Mucosa of descending colon (tissue), 3 donors: ENCODE data around the gene OGDHL. TPM values are rescaled to one million over a fixed set of nuclear protein-coding genes. Genes with fewer than 3 reads are reported as not detected.
"Not testable (repeated sequence)": the region's sequence is repeated elsewhere in the genome, so short reads cannot be mapped to it uniquely, and the experiment has no call there.

Source experiments
- ATAC-seq: fragments of 200-7000 bp; cut with Tn5 transposase; one replicate; pipeline ENCODE4 v1.9.1; 2020; ENCODE audit warnings: mild to moderate bottlenecking, moderate library complexity
- DNase-seq, 3 donors: peaks; one replicate each; pipeline ENCODE4 v3.0.0-alpha.2; 2020
- H3K36me3 ChIP-seq: fragments of 200-600 bp; one replicate; pipeline ENCODE4 v1.8.0; 2021; ENCODE audit warnings: low read depth, mild to moderate bottlenecking
- H3K4me1 ChIP-seq: fragments of 200-600 bp; one replicate; pipeline ENCODE4 v1.8.0; 2021; ENCODE audit warnings: low read depth, mild to moderate bottlenecking
- H3K4me3 ChIP-seq: fragments of 200-600 bp; one replicate; pipeline ENCODE4 v1.8.0; 2021; ENCODE audit warnings: mild to moderate bottlenecking
- H3K9me3 ChIP-seq: fragments of 200-600 bp; one replicate; pipeline ENCODE4 v1.8.0; 2021; ENCODE audit warnings: mild to moderate bottlenecking
- intact Hi-C, 2 donors: fragments of 100-400 bp; cut with DNase I in 1 of 2; cut with micrococcal nuclease in 1 of 2; formaldehyde crosslinking; loops; one replicate each; pipeline versions ENCODE4 v1.11.0 to v1.11.1; 2022; cut with DNase I, micrococcal nuclease
- total RNA-seq, 3 donors: library from RNA; stranded (reverse); fragmentation: NEBNext Ultra II Directional in 2 of 3; extraction: Animal tissue kit (Norgen Biotek cat#: 25700) in 2 of 3; gene quantifications; one replicate each; pipeline versions ENCODE4 v1.2.1 to v1.2.4, GENCODE V29; 2021 to 2023
- TF ChIP-seq, protein P1 (sequence below): fragments of 200-600 bp; IDR thresholded peaks from one replicate; pipeline ENCODE4 v1.8.0; 2022; ENCODE audit warnings: antibody characterized with exemption, mild to moderate bottlenecking
- donor health status: DM: no; HTN: no; CAD: no; lungs with moderate emphysema.
- donor health status: DM: no; HTN: no; CAD: no.
- donor health status: DM: no; HTN: yes; CAD: no.

Gene OGDHL
- total RNA-seq, 3 donors from 2014 or later = 1.9 to 2.6 (median 2.5) TPM

DNA sequence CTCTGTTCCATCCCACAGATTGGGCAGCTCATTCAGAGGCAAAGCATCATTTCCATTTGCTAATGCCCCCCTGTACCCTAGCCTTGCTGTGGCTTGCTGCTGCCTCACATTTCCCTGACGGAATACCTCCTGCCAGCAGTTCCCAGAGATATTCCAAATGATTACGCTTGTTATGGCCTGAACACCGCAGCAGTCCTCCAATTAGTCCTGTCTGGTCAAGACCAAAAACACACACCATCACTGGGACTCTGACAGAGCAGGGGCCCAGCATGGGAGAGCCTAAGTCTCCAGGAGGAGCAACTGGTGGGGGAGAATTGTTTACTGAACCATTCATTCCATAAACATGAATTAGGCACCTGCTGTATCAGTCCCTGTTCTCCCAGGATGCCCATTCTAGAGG lies 6.1 kb downstream of the OGDHL start:
- intact Hi-C loops = no loop called here
- Histone ChIP-seq H3K9me3 (no peaks in the 10 kb centered on the region), H3K4me3 (no peak overlapping the region), H3K4me1 (no peaks in the 10 kb centered on the region), H3K36me3 (no peaks in the 10 kb centered on the region)
- DNase-seq = no peak
- ATAC-seq = no peak
- TF ChIP-seq, protein P1, sequence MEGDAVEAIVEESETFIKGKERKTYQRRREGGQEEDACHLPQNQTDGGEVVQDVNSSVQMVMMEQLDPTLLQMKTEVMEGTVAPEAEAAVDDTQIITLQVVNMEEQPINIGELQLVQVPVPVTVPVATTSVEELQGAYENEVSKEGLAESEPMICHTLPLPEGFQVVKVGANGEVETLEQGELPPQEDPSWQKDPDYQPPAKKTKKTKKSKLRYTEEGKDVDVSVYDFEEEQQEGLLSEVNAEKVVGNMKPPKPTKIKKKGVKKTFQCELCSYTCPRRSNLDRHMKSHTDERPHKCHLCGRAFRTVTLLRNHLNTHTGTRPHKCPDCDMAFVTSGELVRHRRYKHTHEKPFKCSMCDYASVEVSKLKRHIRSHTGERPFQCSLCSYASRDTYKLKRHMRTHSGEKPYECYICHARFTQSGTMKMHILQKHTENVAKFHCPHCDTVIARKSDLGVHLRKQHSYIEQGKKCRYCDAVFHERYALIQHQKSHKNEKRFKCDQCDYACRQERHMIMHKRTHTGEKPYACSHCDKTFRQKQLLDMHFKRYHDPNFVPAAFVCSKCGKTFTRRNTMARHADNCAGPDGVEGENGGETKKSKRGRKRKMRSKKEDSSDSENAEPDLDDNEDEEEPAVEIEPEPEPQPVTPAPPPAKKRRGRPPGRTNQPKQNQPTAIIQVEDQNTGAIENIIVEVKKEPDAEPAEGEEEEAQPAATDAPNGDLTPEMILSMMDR = no peak

DNA sequence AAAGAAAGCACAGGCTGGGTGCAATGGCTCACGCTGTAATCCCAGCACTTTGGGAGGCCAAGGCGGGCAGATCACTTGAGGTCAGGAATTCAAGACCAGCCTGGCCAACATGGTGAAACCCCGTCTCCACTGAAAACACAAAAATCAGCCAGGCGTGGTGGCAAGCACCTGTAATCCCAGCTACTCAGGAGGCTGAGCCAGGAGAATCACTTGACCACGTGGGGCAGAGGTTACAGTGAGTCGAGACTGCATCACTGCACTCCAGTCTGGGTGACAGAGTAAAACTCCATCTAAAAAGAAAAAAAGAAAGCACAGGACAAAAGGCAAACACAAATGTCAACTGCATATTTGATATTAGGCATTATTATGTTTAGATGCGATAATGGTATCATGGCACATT lies 7.2 kb downstream of the OGDHL start:
- intact Hi-C loops, H3K9me3 ChIP-seq, H3K4me1 ChIP-seq, DNase-seq, H3K4me3 ChIP-seq, ATAC-seq, H3K36me3 ChIP-seq: not testable (repeated sequence)

DNA sequence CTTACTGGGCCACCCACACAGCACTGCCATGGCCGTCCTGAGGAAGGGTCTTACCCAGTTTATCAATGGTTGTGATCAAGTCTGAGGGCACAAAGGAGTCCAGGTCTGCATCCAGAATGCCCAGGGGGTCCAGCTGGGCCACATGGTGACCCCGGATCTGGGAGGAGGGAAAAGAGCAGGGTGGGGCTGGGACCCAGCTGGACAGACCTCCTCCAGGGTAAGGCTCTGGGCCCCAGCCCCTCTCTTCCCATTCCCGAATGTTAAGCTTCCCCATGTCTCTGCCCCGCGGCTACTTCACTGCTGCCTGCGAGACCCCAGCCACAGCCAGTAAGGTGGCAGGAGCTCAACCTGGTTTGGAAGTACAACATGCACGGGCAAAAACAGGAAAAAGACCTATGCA lies 9.5 kb downstream of the OGDHL start:
- no peaks in the 10 kb centered on the region for H3K4me1 ChIP-seq
- no peaks in the 10 kb centered on the region for H3K36me3 ChIP-seq
- intact Hi-C loops = no loop called here
- TF ChIP-seq, protein P1 = no peak
- ATAC-seq (no peak), DNase-seq (no peak)
- no peak overlapping the region for H3K4me3 ChIP-seq
- H3K9me3 ChIP-seq = no peaks in the 10 kb centered on the region

DNA sequence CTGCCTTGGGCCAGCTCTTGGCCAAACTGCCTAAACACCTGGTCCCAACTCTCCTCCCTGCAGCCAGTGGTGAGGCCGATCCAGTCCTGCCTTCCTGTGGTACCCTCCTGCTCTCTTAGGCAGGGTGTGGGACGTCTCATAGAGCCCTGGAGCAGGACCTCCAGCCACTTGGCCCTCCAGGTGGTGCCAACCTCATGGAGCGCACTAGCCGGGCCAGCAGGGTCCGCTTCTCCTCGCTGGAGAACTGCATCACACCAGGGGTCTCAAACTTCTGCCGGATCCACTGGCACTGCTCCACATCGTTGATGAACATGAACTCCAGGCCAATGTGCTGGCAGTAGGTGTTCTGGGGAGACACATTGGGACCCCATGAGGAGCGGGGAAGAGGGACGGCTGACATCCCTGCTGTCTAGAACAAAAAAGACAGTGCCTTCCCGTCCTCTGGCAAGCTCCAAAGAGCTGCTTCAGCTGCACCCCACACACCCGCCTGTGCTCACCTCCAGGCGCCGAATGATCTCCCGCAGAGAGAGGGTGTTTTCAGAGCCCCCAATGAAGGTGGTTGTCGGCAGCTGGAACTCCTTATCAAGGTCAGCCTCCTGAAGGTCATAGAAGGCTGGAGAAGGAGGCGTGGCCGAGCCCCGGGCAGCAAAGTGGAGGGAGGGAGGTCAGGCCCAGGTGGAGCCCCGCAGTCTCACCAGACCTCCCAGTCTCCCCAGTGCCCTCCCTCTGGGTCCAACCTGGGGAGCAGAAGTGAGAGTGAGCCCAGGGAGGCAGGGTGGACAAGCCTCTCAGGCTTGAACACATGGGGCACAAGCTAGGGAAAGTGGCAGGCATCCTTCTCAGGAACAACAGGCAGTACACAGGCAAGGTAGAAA lies 10.2 kb downstream of the OGDHL start:
- intact Hi-C loops = no loop called here
- H3K4me1 ChIP-seq = no peaks in the 10 kb centered on the region
- no peak for DNase-seq
- no peak for ATAC-seq
- no peak overlapping the region for H3K4me3 ChIP-seq
- H3K36me3 ChIP-seq = no peaks in the 10 kb centered on the region
- H3K9me3 ChIP-seq = no peaks in the 10 kb centered on the region
- TF ChIP-seq, protein P1 = no peak

DNA sequence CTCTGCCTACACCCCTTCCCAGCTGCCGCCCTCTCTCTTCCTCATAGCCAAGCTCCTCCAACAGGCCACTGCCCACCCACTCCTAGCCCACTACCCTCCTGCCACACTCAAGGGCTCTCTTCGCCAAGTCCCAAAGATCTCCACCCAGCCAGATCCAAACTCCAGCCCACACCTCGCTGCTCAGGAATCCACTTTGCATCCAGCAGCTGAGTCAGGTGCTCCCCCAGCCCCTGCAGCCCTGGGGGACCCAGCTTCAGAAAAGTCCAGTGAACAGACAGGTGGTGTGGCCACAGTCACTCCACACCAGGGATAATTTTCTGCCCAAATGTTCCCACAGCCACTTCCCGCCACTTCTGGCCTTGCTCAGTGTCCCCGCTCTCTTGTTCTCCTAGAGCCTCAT lies 10.9 kb downstream of the OGDHL start:
- no peak overlapping the region for H3K4me3 ChIP-seq
- DNase-seq = no peak
- H3K36me3 ChIP-seq = no peaks in the 10 kb centered on the region
- ATAC-seq = no peak
- intact Hi-C loops = no loop called here
- no peaks in the 10 kb centered on the region for H3K4me1 ChIP-seq
- TF ChIP-seq, protein P1 = no peak
- H3K9me3 ChIP-seq = no peaks in the 10 kb centered on the region

DNA sequence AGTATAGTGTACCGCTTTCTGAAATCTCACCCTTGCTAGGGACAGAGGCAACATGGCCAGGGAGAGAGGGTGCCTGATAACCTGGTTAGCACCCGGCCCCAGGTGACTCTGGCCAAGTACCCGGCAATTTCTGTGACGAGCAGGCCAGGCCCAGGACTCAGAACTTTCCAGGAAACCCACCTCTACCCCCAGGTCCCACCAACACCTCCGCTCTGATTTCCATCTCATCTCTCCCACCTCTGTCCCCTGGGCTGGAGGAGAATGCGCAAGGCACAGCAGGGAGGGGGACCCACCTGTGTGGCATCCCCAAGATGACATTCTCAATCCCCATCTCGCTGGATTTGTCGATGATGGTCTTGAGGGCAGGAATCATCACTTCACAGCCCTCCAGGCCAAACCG lies 11.6 kb downstream of the OGDHL start:
- TF ChIP-seq, protein P1 = no peak
- Histone ChIP-seq H3K36me3 (no peaks in the 10 kb centered on the region), H3K4me1 (no peaks in the 10 kb centered on the region), H3K9me3 (no peaks in the 10 kb centered on the region), H3K4me3 (no peak overlapping the region)
- ATAC-seq = no peak
- no peak for DNase-seq
- intact Hi-C loops = no loop called here
